H1 (cell line): ENCODE results near the gene DDN. TPM values are rescaled to one million over a fixed set of nuclear protein-coding genes. Genes with fewer than 3 reads are reported as not detected.
A peak's percentile ranks its signal among the peaks of the same experiment; 100 is the strongest.

Source experiments
- CTCF ChIA-PET: fragments of 300-600 bp; sonication (Branson Sonifier 250); formaldehyde crosslinking; loops from one replicate; lab custom pipeline; 2021; ENCODE audit not compliant: partially characterized antibody; lab: Charles Lee
- POLR2A ChIA-PET: fragments of 300-600 bp; sonication (Branson Sonifier 250); formaldehyde crosslinking; loops from one replicate; lab custom pipeline; 2021; ENCODE audit warnings: inconsistent platforms; ENCODE audit not compliant: partially characterized antibody; lab: Charles Lee
- DNase-seq, 2 experiments: peaks; one replicate each; pipeline versions ENCODE4 v3.0.0 to v3.0.0-alpha.2; 2010 to 2022; ENCODE audit warnings: low spot score in 2 of 2, low read depth in 1 of 2, mixed read lengths in 1 of 2
- FAIRE-seq: peaks from 2 replicates; lab custom pipeline; 2011; peaks lifted over from hg19 to GRCh38; lab: Jason Lieb, UNC
- H2AFZ ChIP-seq: 2 replicates; pipeline ENCODE4 v1.8.1; 2012; ENCODE audit warnings: low read length, inconsistent platforms
- H2AK5ac ChIP-seq: 2 replicates; pipeline ENCODE4 v1.6.1; 2013; ENCODE audit warnings: low read depth, low read length
- H2BK120ac ChIP-seq: replicated peaks from 2 replicates; pipeline ENCODE3; 2013; ENCODE audit warnings: low read depth, low read length, inconsistent platforms
- H2BK12ac ChIP-seq: 2 replicates; pipeline ENCODE4 v1.6.1; 2013; ENCODE audit warnings: low read depth, low read length
- H2BK15ac ChIP-seq: 2 replicates; pipeline ENCODE4 v1.6.1; 2013; ENCODE audit warnings: low read length
- H2BK20ac ChIP-seq: 2 replicates; pipeline ENCODE4 v1.6.1; 2013; ENCODE audit warnings: low read length
- H2BK5ac ChIP-seq: 2 replicates; pipeline ENCODE4 v1.6.1; 2013; ENCODE audit warnings: low read depth, low read length
- H3K14ac ChIP-seq: 2 replicates; pipeline ENCODE4 v1.6.1; 2013; ENCODE audit warnings: inconsistent platforms; ENCODE audit not compliant: insufficient read length
- H3K18ac ChIP-seq: 2 replicates; pipeline ENCODE4 v1.6.1; 2013; ENCODE audit warnings: low read length; ENCODE audit errors: extremely low read depth
- H3K23ac ChIP-seq: 2 replicates; pipeline ENCODE4 v1.6.1; 2013; ENCODE audit warnings: inconsistent platforms; ENCODE audit not compliant: insufficient read length
- H3K23me2 ChIP-seq: 2 replicates; pipeline ENCODE4 v1.6.1; 2013; ENCODE audit warnings: low read depth, low read length
- H3K27ac ChIP-seq: 2 replicates; pipeline ENCODE4 v1.6.1; 2011; ENCODE audit warnings: low read depth, low read length, inconsistent platforms
- H3K27me3 ChIP-seq, 4 experiments: replicated peaks in 1 of 4; 1 replicate in 1 of 4; 2 replicates in 3 of 4; pipeline versions ENCODE4 v1.6.1 to v1.8.1; 2011 to 2013; ENCODE audit warnings: low read length in 3 of 4, mild to moderate bottlenecking in 3 of 4, inconsistent platforms in 2 of 4, mixed read lengths in 2 of 4, moderate library complexity in 1 of 4; ENCODE audit not compliant: control insufficient read depth in 3 of 4, insufficient read depth in 3 of 4; ENCODE audit errors: extremely low read depth in 1 of 4
- H3K36me3 ChIP-seq, 4 experiments: 2 replicates each; pipeline versions ENCODE4 v1.6.1 to v1.8.1; 2011 to 2013; ENCODE audit warnings: mild to moderate bottlenecking in 4 of 4, low read length in 3 of 4, moderate library complexity in 2 of 4, control low read depth in 1 of 4, inconsistent platforms in 1 of 4; ENCODE audit not compliant: insufficient read depth in 4 of 4, control insufficient read depth in 2 of 4
- H3K4ac ChIP-seq: replicated peaks from 2 replicates; pipeline ENCODE3; 2013; ENCODE audit warnings: low read length, low read depth, mixed read lengths, inconsistent platforms; ENCODE audit not compliant: insufficient read length
- H3K4me1 ChIP-seq, 4 experiments: replicated peaks in 1 of 4; 1 replicate in 1 of 4; 2 replicates in 3 of 4; pipeline versions ENCODE4 v1.6.1 to v1.8.1; 2011 to 2013; ENCODE audit warnings: low read length in 3 of 4, inconsistent platforms in 2 of 4, mixed read lengths in 1 of 4; ENCODE audit not compliant: insufficient read depth in 4 of 4, control insufficient read depth in 3 of 4
- H3K4me2 ChIP-seq, 2 experiments: 2 replicates each; pipeline versions ENCODE4 v1.6.1 to v1.8.1; 2011 to 2013; ENCODE audit warnings: low read depth in 2 of 2, low read length in 2 of 2, control low read depth in 1 of 2, inconsistent platforms in 1 of 2, mild to moderate bottlenecking in 1 of 2; ENCODE audit not compliant: insufficient read depth in 1 of 2
- H3K4me3 ChIP-seq, 4 experiments: fragments of 200-600, 300-600 bp in 1 of 4; sonication (generic), shearing (Covaris generic), sonication (Bioruptor Twin) in 1 of 4; 2 replicates each; pipeline versions ENCODE4 v1.5.1 to v1.8.1; 2011 to 2016; ENCODE audit warnings: low read length in 4 of 4, low read depth in 3 of 4, control low read depth in 2 of 4, inconsistent platforms in 2 of 4, mild to moderate bottlenecking in 2 of 4, mixed read lengths in 1 of 4, moderate library complexity in 1 of 4; ENCODE audit not compliant: insufficient read depth in 2 of 4; ENCODE audit errors: extremely low read depth in 1 of 4
- H3K56ac ChIP-seq: replicated peaks from 2 replicates; pipeline ENCODE3; 2013; ENCODE audit warnings: low read depth, mild to moderate bottlenecking, mixed read lengths, low read length, inconsistent platforms; ENCODE audit not compliant: insufficient read length
- H3K79me1 ChIP-seq: 2 replicates; pipeline ENCODE4 v1.6.1; 2013; ENCODE audit warnings: low read depth, low read length, control low read depth
- H3K79me2 ChIP-seq, 2 experiments: 2 replicates each; pipeline versions ENCODE4 v1.6.1 to v1.8.1; 2012 to 2013; ENCODE audit warnings: low read length in 2 of 2, mild to moderate bottlenecking in 2 of 2, inconsistent platforms in 1 of 2; ENCODE audit not compliant: insufficient read depth in 2 of 2, control insufficient read depth in 1 of 2
- H3K9ac ChIP-seq, 4 experiments: replicated peaks in 1 of 4; 1 replicate in 1 of 4; 2 replicates in 3 of 4; pipeline versions ENCODE4 v1.6.1 to v1.8.1; 2011 to 2013; ENCODE audit warnings: low read depth in 3 of 4, low read length in 3 of 4, control low read depth in 2 of 4, mild to moderate bottlenecking in 2 of 4, moderate library complexity in 2 of 4, inconsistent platforms in 1 of 4; ENCODE audit errors: extremely low read depth in 1 of 4
- H3K9me3 ChIP-seq, 2 experiments: 2 replicates each; pipeline versions ENCODE4 v1.6.1 to v1.8.1; 2012 to 2013; ENCODE audit warnings: mild to moderate bottlenecking in 2 of 2, moderate library complexity in 2 of 2, control low read depth in 1 of 2, inconsistent platforms in 1 of 2, low read depth in 1 of 2, low read length in 1 of 2, mixed read lengths in 1 of 2; ENCODE audit not compliant: insufficient read depth in 2 of 2
- H4K20me1 ChIP-seq, 2 experiments: replicated peaks in 1 of 2; 2 replicates each; pipeline versions ENCODE3 to v1.8.1; 2011 to 2013; ENCODE audit warnings: inconsistent platforms in 2 of 2, low read length in 2 of 2, mild to moderate bottlenecking in 1 of 2; ENCODE audit not compliant: insufficient read depth in 2 of 2, control insufficient read depth in 1 of 2
- H4K5ac ChIP-seq: 2 replicates; pipeline ENCODE4 v1.6.1; 2013; ENCODE audit warnings: low read length, low read depth, mixed read lengths, inconsistent platforms; ENCODE audit not compliant: insufficient read length
- H4K8ac ChIP-seq: 2 replicates; pipeline ENCODE4 v1.8.0; 2013; ENCODE audit warnings: mild to moderate bottlenecking, moderate library complexity, low read length, inconsistent platforms; ENCODE audit not compliant: insufficient read depth; ENCODE audit errors: extremely low read depth
- H4K91ac ChIP-seq: replicated peaks from 2 replicates; pipeline ENCODE3; 2013; ENCODE audit warnings: low read length, mixed read lengths, inconsistent platforms; ENCODE audit not compliant: insufficient read length
- CREB1 ChIP-seq: IDR thresholded peaks from 2 replicates; pipeline ENCODE4 v1.6.1; 2012; ENCODE audit warnings: inconsistent platforms
- POLR2AphosphoS5 ChIP-seq: IDR thresholded peaks from 2 replicates; pipeline ENCODE4 v1.6.1; 2011; ENCODE audit warnings: low read depth, low read length
- WGBS, 2 experiments: shearing (Covaris generic) in 1 of 2; methylation state at CpG; one replicate each; pipeline versions ENCODE4 v1.1.6 to v1.1.7; 2013 to 2015; ENCODE audit warnings: low lambda C conversion rate in 2 of 2, mixed read lengths in 2 of 2, inconsistent platforms in 1 of 2, low coverage in 1 of 2, missing lambda C conversion rate in 1 of 2; ENCODE audit not compliant: insufficient replicate concordance in 2 of 2, insufficient coverage in 1 of 2, insufficient read length in 1 of 2; ENCODE audit errors: extremely low coverage in 1 of 2, missing lambda C conversion rate in 1 of 2; 5-methylcytosine and 5-hydroxymethylcytosine counted together
- polyA plus RNA-seq, 7 experiments: library from polyadenylated mRNA; depleted of rRNA in 3 of 7; stranded (reverse) in 5 of 7; unstranded in 2 of 7; fragments of >200 nt in 5 of 7; fragments of 200-250 nt in 2 of 7; gene quantifications; 1 replicate in 5 of 7; 2 replicates in 1 of 7; 4 replicates in 1 of 7; pipeline versions ENCODE4 v1.2.1 to v1.2.3, GENCODE V29; 2011 to 2013; ENCODE audit warnings: missing spikeins in 2 of 7, mixed read lengths in 2 of 7
- total RNA-seq: library from RNA; stranded (reverse); fragmentation: NEBNext Ultra II Directional; extraction: Animal tissue kit (Norgen Biotek cat#: 25700); gene quantifications from 2 replicates; pipeline ENCODE4 v1.2.1, GENCODE V29; 2021

DDN gene
- total and polyA plus RNA-seq, 2 of the 8 experiments (the other 6 are each of a cell fraction or from before 2014, with no cell fraction given): 0.14 to 0.30 TPM

DNA sequence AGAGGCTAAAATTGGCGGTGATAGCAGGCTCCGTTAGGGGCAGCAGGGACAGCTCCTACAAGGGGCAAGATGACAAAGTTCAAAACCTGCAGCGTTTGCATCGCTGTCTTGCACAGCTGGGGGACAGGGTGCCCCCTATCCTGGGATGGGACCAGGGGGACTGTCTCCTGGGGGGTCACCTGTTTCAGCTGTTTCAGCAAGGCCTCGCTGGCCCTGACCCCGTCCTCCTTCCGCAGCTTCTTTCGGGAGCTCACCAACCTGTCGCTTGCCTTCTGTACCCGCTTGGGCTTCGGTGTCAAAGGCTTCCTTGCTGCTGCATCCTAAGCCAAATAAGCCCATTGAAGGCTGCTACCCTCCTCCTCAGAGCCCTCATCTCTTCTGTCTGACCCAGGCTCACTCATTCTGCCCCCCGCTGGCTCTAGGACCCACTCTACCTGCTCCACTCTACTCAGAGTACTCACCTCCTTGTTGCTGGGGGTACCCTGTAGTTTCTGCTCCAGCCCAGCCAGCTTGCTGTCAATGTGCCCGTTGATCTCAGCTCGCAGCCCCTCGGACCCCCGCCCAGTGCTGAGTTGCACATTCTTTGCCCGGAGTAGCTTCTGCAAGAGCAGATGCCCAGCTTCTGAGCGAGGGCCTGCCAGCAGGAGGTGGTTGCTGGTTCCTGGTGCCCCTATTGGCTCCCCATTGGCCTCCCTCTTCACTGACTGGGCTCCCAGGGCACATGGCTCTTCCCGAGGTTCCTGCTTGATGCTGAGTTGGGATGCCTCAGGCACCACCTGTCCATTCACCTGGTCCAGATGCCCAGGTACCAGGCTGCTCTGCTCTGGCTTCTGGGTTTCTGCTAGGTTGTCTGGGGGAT is 31.8 kb upstream of the DDN start:
- TF ChIP-seq CREB1: no peak
- TF ChIP-seq POLR2AphosphoS5: peak; percentile 14; the same call in 1 of the 2 replicates
- Histone ChIP-seq H3K9ac (no peak overlapping the region; a peak in 1 of 7 replicates), H2BK15ac (no peak overlapping the region), H3K9me3 (no peaks in the 10 kb centered on the region), H2BK12ac (no peak overlapping the region), H3K36me3 (peaks cover 46 to 76% (median 72%) of the 10 kb centered on the region in 4 experiments), H4K5ac (no peak overlapping the region), H3K4me2 (no peak overlapping the region), H4K91ac (no peak overlapping the region), H3K4me1 (no peaks in the 10 kb centered on the region), H3K56ac (no peak overlapping the region), H3K79me1 (no peaks in the 10 kb centered on the region; the same call in 1 of the 2 replicates), H3K27me3 (no peaks in the 10 kb centered on the region), H3K79me2 (no peaks in the 10 kb centered on the region), H2BK120ac (no peak overlapping the region), H3K18ac (no peak overlapping the region), H3K27ac (no peak overlapping the region), H2BK5ac (no peak overlapping the region), H3K4ac (no peak overlapping the region), H2AK5ac (no peak overlapping the region), H2AFZ (no peak overlapping the region), H3K23ac (no peak overlapping the region), H3K14ac (no peak overlapping the region), H3K23me2 (no peaks in the 10 kb centered on the region), H2BK20ac (no peak overlapping the region), H4K8ac (peak overlapping the region; percentile 57; the same call in 1 of the 2 replicates), H3K4me3 (no peak overlapping the region), H4K20me1 (peaks cover 6 to 11% of the 10 kb centered on the region in 2 experiments)
- DNase-seq (no peak), FAIRE-seq (no peak)
- WGBS, 2 experiments: 93% methylated on average over 19 of the region's 19 CpGs; no CpG with 5 or more reads in 1 of the 2 experiments
- ChIA-PET POLR2A (interaction anchor here (0.6 to 22.2 kb wide), 7 partner anchors 1 to 1226 kb away, joined by 3 to 339 read pairs (median 5); partner anchors contain the start of gene KMT2D), CTCF (interaction anchor here (0.6 to 12.2 kb wide), 7 partner anchors 9 to 649 kb away, joined by 3 to 126 read pairs (median 5); no protein-coding TSS in a partner anchor)
